Gastrocnemius medialis (tissue), 4 donors: ENCODE data around the gene GPATCH1.

Experiments used
- POLR2A ChIP-seq, 2 donors: fragments of 450-650 bp; IDR thresholded peaks; one replicate each; pipeline ENCODE4 v1.6.1; 2017; ENCODE audit warnings: antibody characterized with exemption in 2 of 2, mild to moderate bottlenecking in 2 of 2, moderate library complexity in 2 of 2
- TF ChIP-seq, protein P1 (sequence below), 5 experiments: fragments of 450-650 bp in 3 of 5; fragments of 200-600 bp in 2 of 5; sonication (generic) in 2 of 5; IDR thresholded peaks in 4 of 5; conservative IDR thresholded peaks in 1 of 5; 1 replicate in 4 of 5; 2 replicates in 1 of 5; pipeline ENCODE4 v1.5.1; 2016 to 2019; ENCODE audit warnings: antibody characterized with exemption in 5 of 5, mild to moderate bottlenecking in 3 of 5, moderate library complexity in 3 of 5

- TF ChIP-seq, protein P1, sequence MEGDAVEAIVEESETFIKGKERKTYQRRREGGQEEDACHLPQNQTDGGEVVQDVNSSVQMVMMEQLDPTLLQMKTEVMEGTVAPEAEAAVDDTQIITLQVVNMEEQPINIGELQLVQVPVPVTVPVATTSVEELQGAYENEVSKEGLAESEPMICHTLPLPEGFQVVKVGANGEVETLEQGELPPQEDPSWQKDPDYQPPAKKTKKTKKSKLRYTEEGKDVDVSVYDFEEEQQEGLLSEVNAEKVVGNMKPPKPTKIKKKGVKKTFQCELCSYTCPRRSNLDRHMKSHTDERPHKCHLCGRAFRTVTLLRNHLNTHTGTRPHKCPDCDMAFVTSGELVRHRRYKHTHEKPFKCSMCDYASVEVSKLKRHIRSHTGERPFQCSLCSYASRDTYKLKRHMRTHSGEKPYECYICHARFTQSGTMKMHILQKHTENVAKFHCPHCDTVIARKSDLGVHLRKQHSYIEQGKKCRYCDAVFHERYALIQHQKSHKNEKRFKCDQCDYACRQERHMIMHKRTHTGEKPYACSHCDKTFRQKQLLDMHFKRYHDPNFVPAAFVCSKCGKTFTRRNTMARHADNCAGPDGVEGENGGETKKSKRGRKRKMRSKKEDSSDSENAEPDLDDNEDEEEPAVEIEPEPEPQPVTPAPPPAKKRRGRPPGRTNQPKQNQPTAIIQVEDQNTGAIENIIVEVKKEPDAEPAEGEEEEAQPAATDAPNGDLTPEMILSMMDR (IDR thresholded peaks at IDR 0.05 in 4 of 5, conservative IDR thresholded peaks at IDR 0.05 in 1 of 5): no peak
- TF ChIP-seq POLR2A (IDR thresholded peaks at IDR 0.05): no peak
Observed at GRCh38 chr19:33133438-33134031, 52.6 kb downstream of the GPATCH1 start.
